Uterus (tissue), 4 donors: Measurements from ENCODE around the gene NACC2. TPM values are rescaled to one million over a fixed set of nuclear protein-coding genes. Genes with fewer than 3 reads are reported as not detected.

ENCODE experiments used
- DNase-seq, 2 donors: peaks; one replicate each; pipeline ENCODE4 v3.0.0-alpha.2; 2019 to 2020
- H3K27ac ChIP-seq, 2 donors: fragments of 200-600 bp; sonication (generic); 1 replicate in 1 of 2; 2 replicates in 1 of 2; pipeline ENCODE4 v1.5.1; 2016 to 2018
- H3K27me3 ChIP-seq, 2 donors: fragments of 200-600 bp; sonication (generic); one replicate each; pipeline ENCODE4 v1.5.1; 2018 to 2019; ENCODE audit warnings: control low read depth in 1 of 2
- H3K36me3 ChIP-seq, 2 donors: fragments of 200-600 bp; sonication (generic); one replicate each; pipeline ENCODE4 v1.5.1; 2019; ENCODE audit warnings: control low read depth in 1 of 2
- H3K4me1 ChIP-seq, 2 donors: fragments of 200-600 bp; sonication (generic); one replicate each; pipeline ENCODE4 v1.5.1; 2018 to 2019; ENCODE audit warnings: control low read depth in 1 of 2
- H3K4me3 ChIP-seq, 2 donors: fragments of 200-600 bp; sonication (generic); 1 replicate in 1 of 2; 2 replicates in 1 of 2; pipeline ENCODE4 v1.5.1; 2018 to 2019; ENCODE audit warnings: mild to moderate bottlenecking in 1 of 2
- H3K9me3 ChIP-seq, 2 donors: fragments of 200-600 bp; sonication (generic); one replicate each; pipeline ENCODE4 v1.5.1; 2019; ENCODE audit warnings: control low read depth in 1 of 2
- CTCF ChIP-seq, 4 experiments: fragments of 200-600 bp in 2 of 4; fragments of 450-650 bp in 2 of 4; sonication (generic) in 2 of 4; IDR thresholded peaks; one replicate each; pipeline ENCODE4 v1.5.1; 2016 to 2019; ENCODE audit warnings: antibody characterized with exemption in 4 of 4, mild to moderate bottlenecking in 2 of 4, moderate library complexity in 1 of 4
- POLR2A ChIP-seq, 2 donors: fragments of 450-650 bp; IDR thresholded peaks; one replicate each; pipeline ENCODE4 v1.6.1; 2016; ENCODE audit warnings: antibody characterized with exemption in 2 of 2, mild to moderate bottlenecking in 1 of 2, moderate library complexity in 1 of 2
- intact Hi-C: fragments of 100-400 bp; cut with DNase I; formaldehyde crosslinking; loops from one replicate; pipeline ENCODE4 v1.15.1; 2023; ENCODE audit warnings: low total_unique reads
- total RNA-seq, 4 donors: library from RNA; depleted of rRNA in 3 of 4; stranded (reverse); fragments of >200 nt in 3 of 4; gene quantifications; one replicate each; pipeline versions ENCODE4 v1.1.0 to v1.2.4, GENCODE V29; 2014 to 2023
- donor health status: DM: yes; HTN: yes; CAD: no.

Gene NACC2
- total RNA-seq, 4 donors from 2014 or later: 8.2 to 57.5 (median 19.1) TPM

DNA sequence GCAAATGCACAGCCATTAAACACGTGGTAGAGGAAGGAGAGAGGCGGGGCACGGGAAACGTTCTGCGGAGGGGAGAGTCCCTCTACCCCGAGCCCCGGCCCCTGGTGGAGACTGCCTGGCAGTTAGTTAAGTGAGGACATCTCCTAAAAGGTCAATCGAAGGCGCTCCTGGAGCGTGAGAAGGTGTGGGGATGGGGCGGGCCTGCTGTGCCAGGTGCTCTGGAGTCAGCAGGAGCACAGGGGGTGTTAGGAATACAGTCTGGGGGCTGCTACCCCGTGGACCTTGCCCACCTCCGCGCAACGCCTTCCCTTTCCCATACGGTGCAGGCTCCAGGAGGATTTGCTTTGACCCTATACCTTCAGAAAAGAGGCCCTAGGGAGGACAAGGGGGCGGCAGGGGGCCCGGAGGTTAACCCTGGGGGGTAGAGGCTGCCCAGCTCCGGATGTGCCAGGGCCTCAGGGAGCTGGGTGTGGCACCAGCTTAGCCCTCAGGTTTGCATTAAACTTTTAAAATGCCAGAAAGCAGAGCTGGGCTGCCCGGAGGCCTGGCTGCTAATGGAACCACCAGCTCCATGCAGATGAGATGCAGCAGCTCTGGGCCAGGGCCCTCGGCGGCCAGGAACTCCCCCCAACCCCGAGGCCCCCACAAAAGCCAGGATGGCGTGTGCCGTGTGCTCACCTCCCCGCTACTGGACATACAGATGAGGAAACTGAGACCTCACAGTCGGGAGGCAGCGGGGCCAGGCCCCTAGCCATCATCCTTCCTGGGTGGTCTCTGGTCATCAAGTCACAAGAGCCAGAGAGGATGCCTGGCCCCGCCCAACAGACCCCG lies 39.2 kb downstream of the NACC2 start:
- Histone ChIP-seq H3K4me3 (no peak overlapping the region), H3K4me1 (peaks cover 0 to 22% of the 10 kb centered on the region in 2 donors), H3K9me3 (no peaks in the 10 kb centered on the region), H3K36me3 (no peaks in the 10 kb centered on the region), H3K27me3 (no peaks in the 10 kb centered on the region), H3K27ac (no peak overlapping the region)
- no peak for TF ChIP-seq CTCF (IDR thresholded peaks at IDR 0.05)
- TF ChIP-seq POLR2A (IDR thresholded peaks at IDR 0.05): no peak
- intact Hi-C loops: no loop called here
- no peak for DNase-seq

- Histone ChIP-seq H3K9me3 (no peaks in the 10 kb centered on the region), H3K4me1 (peaks cover 0 to 22% of the 10 kb centered on the region in 2 donors), H3K4me3 (no peak overlapping the region), H3K36me3 (no peaks in the 10 kb centered on the region), H3K27ac (no peak overlapping the region), H3K27me3 (no peaks in the 10 kb centered on the region)
- intact Hi-C loops: no loop called here
- TF ChIP-seq CTCF (IDR thresholded peaks at IDR 0.05): no peak
- no peak for TF ChIP-seq POLR2A (IDR thresholded peaks at IDR 0.05)
- no peak for DNase-seq
Measured at GRCh38 chr9:136054798-136055714, 40.0 kb downstream of the NACC2 start.

DNA sequence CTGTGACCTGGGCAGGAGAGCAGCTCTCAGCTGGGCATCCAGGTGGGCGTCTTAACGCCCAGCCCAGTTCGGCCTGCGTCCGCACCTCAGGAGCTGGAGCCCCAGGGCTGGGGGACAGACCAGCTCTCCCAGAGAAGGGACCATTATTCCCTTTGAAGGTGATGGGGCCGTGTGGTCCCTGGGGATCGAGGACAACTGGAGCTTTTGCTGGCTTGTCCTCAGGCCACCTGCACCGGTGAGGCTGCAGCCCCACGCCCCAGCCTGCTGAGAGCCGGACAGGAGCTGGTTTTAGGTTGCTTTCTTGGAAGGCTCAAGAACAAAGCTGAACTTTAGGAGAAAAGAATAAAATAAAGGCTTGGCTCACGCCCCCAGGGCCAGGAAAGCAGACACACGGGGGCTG lies 40.9 kb downstream of the NACC2 start:
- H3K9me3 ChIP-seq: no peaks in the 10 kb centered on the region
- H3K27me3 ChIP-seq: no peaks in the 10 kb centered on the region
- H3K4me3 ChIP-seq: no peak overlapping the region
- no peak overlapping the region for H3K27ac ChIP-seq
- no peak for DNase-seq
- no peaks in the 10 kb centered on the region for H3K36me3 ChIP-seq
- TF ChIP-seq POLR2A (IDR thresholded peaks at IDR 0.05) (no peak), CTCF (IDR thresholded peaks at IDR 0.05) (no peak)
- peaks cover 0 to 22% of the 10 kb centered on the region in 2 donors for H3K4me1 ChIP-seq
- intact Hi-C loops: no loop called here

GRCh38 chr9:136053757-136054142 lies 41.3 kb downstream of the NACC2 start:
- DNase-seq: no peak
- H3K27ac ChIP-seq: peak overlapping the region in 1 of 2 donors; percentile 34
- no peak overlapping the region for H3K4me3 ChIP-seq
- intact Hi-C loops: no loop called here
- no peaks in the 10 kb centered on the region for H3K36me3 ChIP-seq
- H3K4me1 ChIP-seq: peaks cover 0 to 22% of the 10 kb centered on the region in 2 donors
- H3K27me3 ChIP-seq: no peaks in the 10 kb centered on the region
- no peaks in the 10 kb centered on the region for H3K9me3 ChIP-seq
- TF ChIP-seq POLR2A (IDR thresholded peaks at IDR 0.05) (no peak), CTCF (IDR thresholded peaks at IDR 0.05) (no peak)
